Activated T-helper 1 cell treated with anti-CD3 and anti-CD28 coated beads, Interleukin-12 subunit alpha, Interleukin-12 subunit beta, Interleukin-2, Interleukin-4 antibody, amounts not matched to agents 30 ng/mL and 10 ng/mL and 1 ng/mL, durations not matched to agents 14 hours and 24 hours and 36 hours (primary cell): ENCODE results near the gene C16orf74. TPM values are rescaled to one million over a fixed set of nuclear protein-coding genes. Genes with fewer than 3 reads are reported as not detected.

Experiments used
- DNase-seq: peaks from one replicate; pipeline ENCODE4 v3.0.0; 2021; ENCODE audit warnings: low spot score
- H3K27ac Mint-ChIP-seq: one replicate; pipeline ENCODE4 v1.8.0; 2021; ENCODE audit warnings: mild to moderate bottlenecking, mixed read lengths
- H3K27me3 Mint-ChIP-seq: one replicate; pipeline ENCODE4 v1.8.0; 2022; ENCODE audit warnings: mild to moderate bottlenecking, moderate library complexity, mixed read lengths; ENCODE audit not compliant: insufficient read depth
- H3K36me3 Mint-ChIP-seq: one replicate; pipeline ENCODE4 v1.8.0; 2021; ENCODE audit warnings: low read depth, mixed read lengths
- H3K4me1 Mint-ChIP-seq: one replicate; pipeline ENCODE4 v1.8.0; 2021; ENCODE audit warnings: low read depth, mixed read lengths
- H3K4me3 Mint-ChIP-seq: one replicate; pipeline ENCODE4 v1.8.0; 2021; ENCODE audit warnings: mild to moderate bottlenecking, moderate library complexity, mixed read lengths
- H3K9me3 Mint-ChIP-seq: one replicate; pipeline ENCODE4 v1.8.0; 2021; ENCODE audit warnings: mixed read lengths
- intact Hi-C: fragments of 100-400 bp; cut with micrococcal nuclease; formaldehyde crosslinking; loops from one replicate; pipeline ENCODE4 v1.15.1; 2024
- total RNA-seq: library from RNA; stranded (reverse); gene quantifications from 2 replicates; pipeline ENCODE4 v1.2.3, GENCODE V29; 2022

The C16orf74 gene
- total RNA-seq, 1 donor from 2014 or later, result not detected

GRCh38 chr16:85718153-85718477, 32.8 kb downstream of the C16orf74 start:
- Mint-ChIP-seq H3K4me3 (no peak overlapping the region), H3K9me3 (no peaks in the 10 kb centered on the region), H3K36me3 (no peaks in the 10 kb centered on the region), H3K27me3 (peaks cover 15% of the 10 kb centered on the region), H3K27ac (no peak overlapping the region), H3K4me1 (no peaks in the 10 kb centered on the region)
- DNase-seq, result no peak
- intact Hi-C loops, result loop anchor here (1.0 to 10.0 kb wide), 4 partner anchors 59 to 413 kb away; no protein-coding TSS in a partner anchor

- H3K4me1 Mint-ChIP-seq, result no peaks in the 10 kb centered on the region
- H3K27ac Mint-ChIP-seq, result no peak overlapping the region
- H3K9me3 Mint-ChIP-seq, result no peaks in the 10 kb centered on the region
- H3K36me3 Mint-ChIP-seq, result no peaks in the 10 kb centered on the region
- peak; percentile 34 for DNase-seq
- H3K4me3 Mint-ChIP-seq, result no peak overlapping the region
- intact Hi-C loops, result loop anchor here (1.0 to 10.0 kb wide), 4 partner anchors 58 to 413 kb away; no protein-coding TSS in a partner anchor
- H3K27me3 Mint-ChIP-seq, result peaks cover 15% of the 10 kb centered on the region
Observed at GRCh38 chr16:85717393-85718152, 33.3 kb downstream of the C16orf74 start.

- peaks cover 15% of the 10 kb centered on the region for H3K27me3 Mint-ChIP-seq
- H3K4me3 Mint-ChIP-seq, result no peak overlapping the region
- peaks cover 5% of the 10 kb centered on the region for H3K9me3 Mint-ChIP-seq
- intact Hi-C loops, result loop anchor here (10.0 kb wide), 1 partner anchor 412 kb away; no protein-coding TSS in a partner anchor
- H3K27ac Mint-ChIP-seq, result no peak overlapping the region
- DNase-seq, result no peak
- no peaks in the 10 kb centered on the region for H3K36me3 Mint-ChIP-seq
- H3K4me1 Mint-ChIP-seq, result no peaks in the 10 kb centered on the region
Observed at GRCh38 chr16:85716680-85717038, 34.2 kb downstream of the C16orf74 start.

GRCh38 chr16:85716022-85716679, 34.7 kb downstream of the C16orf74 start:
- Mint-ChIP-seq H3K36me3 (no peaks in the 10 kb centered on the region), H3K9me3 (peaks cover 5% of the 10 kb centered on the region), H3K27me3 (peaks cover 15% of the 10 kb centered on the region), H3K4me3 (no peak overlapping the region), H3K4me1 (no peaks in the 10 kb centered on the region), H3K27ac (no peak overlapping the region)
- DNase-seq, result no peak
- intact Hi-C loops, result loop anchor here (10.0 kb wide), 1 partner anchor 411 kb away; no protein-coding TSS in a partner anchor

- intact Hi-C loops, result loop anchor here (10.0 kb wide), 1 partner anchor 411 kb away; no protein-coding TSS in a partner anchor
- no peak overlapping the region for H3K4me3 Mint-ChIP-seq
- H3K4me1 Mint-ChIP-seq, result no peaks in the 10 kb centered on the region
- no peak for DNase-seq
- no peak overlapping the region for H3K27ac Mint-ChIP-seq
- no peaks in the 10 kb centered on the region for H3K36me3 Mint-ChIP-seq
- peaks cover 15% of the 10 kb centered on the region for H3K27me3 Mint-ChIP-seq
- peaks cover 5% of the 10 kb centered on the region for H3K9me3 Mint-ChIP-seq
Observed at GRCh38 chr16:85715169-85716021, 35.5 kb downstream of the C16orf74 start.

- no peaks in the 10 kb centered on the region for H3K4me1 Mint-ChIP-seq
- H3K36me3 Mint-ChIP-seq, result no peaks in the 10 kb centered on the region
- peaks cover 5% of the 10 kb centered on the region for H3K9me3 Mint-ChIP-seq
- H3K27me3 Mint-ChIP-seq, result peaks cover 15% of the 10 kb centered on the region
- no peak overlapping the region for H3K27ac Mint-ChIP-seq
- no peak for DNase-seq
- intact Hi-C loops, result loop anchor here (10.0 kb wide), 1 partner anchor 408 kb away; no protein-coding TSS in a partner anchor
- H3K4me3 Mint-ChIP-seq, result no peak overlapping the region
Observed at GRCh38 chr16:85712801-85713200, 38.1 kb downstream of the C16orf74 start.

- Mint-ChIP-seq H3K27ac (no peak overlapping the region), H3K9me3 (peaks cover 5% of the 10 kb centered on the region), H3K4me3 (no peak overlapping the region), H3K4me1 (no peaks in the 10 kb centered on the region), H3K36me3 (no peaks in the 10 kb centered on the region), H3K27me3 (peaks cover 15% of the 10 kb centered on the region)
- intact Hi-C loops, result loop anchor here (10.0 kb wide), 1 partner anchor 407 kb away; no protein-coding TSS in a partner anchor
- no peak for DNase-seq
Observed at GRCh38 chr16:85711982-85712587, 38.8 kb downstream of the C16orf74 start.

- no peak overlapping the region for H3K27ac Mint-ChIP-seq
- H3K36me3 Mint-ChIP-seq, result no peaks in the 10 kb centered on the region
Observed at GRCh38 chr16:85710732-85711131, 40.2 kb downstream of the C16orf74 start.

GRCh38 chr16:85709766-85710585, 40.9 kb downstream of the C16orf74 start:
- H3K36me3 Mint-ChIP-seq, result no peaks in the 10 kb centered on the region
- H3K9me3 Mint-ChIP-seq, result peaks cover 5% of the 10 kb centered on the region
- H3K4me1 Mint-ChIP-seq, result no peaks in the 10 kb centered on the region
- H3K27me3 Mint-ChIP-seq, result no peaks in the 10 kb centered on the region
- no peak overlapping the region for H3K27ac Mint-ChIP-seq
- no peak overlapping the region for H3K4me3 Mint-ChIP-seq
- no peak for DNase-seq
- intact Hi-C loops, result loop anchor here (10.0 kb wide), 1 partner anchor 405 kb away; no protein-coding TSS in a partner anchor

More at GRCh38 chr16:85710732-85711131, 40.2 kb downstream of the C16orf74 start:
- H3K27me3 Mint-ChIP-seq, result peaks cover 6% of the 10 kb centered on the region
- H3K9me3 Mint-ChIP-seq, result peaks cover 5% of the 10 kb centered on the region
- intact Hi-C loops, result loop anchor here (10.0 kb wide), 1 partner anchor 406 kb away; no protein-coding TSS in a partner anchor
- no peak for DNase-seq
- no peak overlapping the region for H3K4me3 Mint-ChIP-seq
- no peaks in the 10 kb centered on the region for H3K4me1 Mint-ChIP-seq

- Mint-ChIP-seq H3K36me3 (no peaks in the 10 kb centered on the region), H3K4me3 (no peak overlapping the region), H3K4me1 (no peaks in the 10 kb centered on the region), H3K27me3 (no peaks in the 10 kb centered on the region), H3K27ac (no peak overlapping the region), H3K9me3 (peaks cover 5% of the 10 kb centered on the region)
- no peak for DNase-seq
- intact Hi-C loops, result no loop called here
Observed at GRCh38 chr16:85708338-85708737, 42.6 kb downstream of the C16orf74 start.

GRCh38 chr16:85707528-85708095, 43.3 kb downstream of the C16orf74 start:
- no peak overlapping the region for H3K27ac Mint-ChIP-seq
- H3K27me3 Mint-ChIP-seq, result peaks cover 2% of the 10 kb centered on the region
- no peak overlapping the region for H3K4me3 Mint-ChIP-seq
- intact Hi-C loops, result no loop called here
- DNase-seq, result no peak
- peaks cover 5% of the 10 kb centered on the region for H3K9me3 Mint-ChIP-seq
- H3K36me3 Mint-ChIP-seq, result no peaks in the 10 kb centered on the region
- H3K4me1 Mint-ChIP-seq, result no peaks in the 10 kb centered on the region
